Testis (tissue), 2 donors: Measurements from ENCODE around the gene PIN4.

ENCODE experiments used
- POLR2A ChIP-seq: fragments of 450-650 bp; IDR thresholded peaks from one replicate; pipeline ENCODE4 v1.6.1; 2017; ENCODE audit warnings: antibody characterized with exemption, mild to moderate bottlenecking, moderate library complexity
- TF ChIP-seq, protein P1 (sequence below), 3 experiments: fragments of 450-650 bp in 2 of 3; fragments of 200-600 bp in 1 of 3; sonication (generic) in 1 of 3; IDR thresholded peaks; one replicate each; pipeline ENCODE4 v1.5.1; 2016 to 2019; ENCODE audit warnings: antibody characterized with exemption in 3 of 3, mild to moderate bottlenecking in 2 of 3, moderate library complexity in 1 of 3

DNA sequence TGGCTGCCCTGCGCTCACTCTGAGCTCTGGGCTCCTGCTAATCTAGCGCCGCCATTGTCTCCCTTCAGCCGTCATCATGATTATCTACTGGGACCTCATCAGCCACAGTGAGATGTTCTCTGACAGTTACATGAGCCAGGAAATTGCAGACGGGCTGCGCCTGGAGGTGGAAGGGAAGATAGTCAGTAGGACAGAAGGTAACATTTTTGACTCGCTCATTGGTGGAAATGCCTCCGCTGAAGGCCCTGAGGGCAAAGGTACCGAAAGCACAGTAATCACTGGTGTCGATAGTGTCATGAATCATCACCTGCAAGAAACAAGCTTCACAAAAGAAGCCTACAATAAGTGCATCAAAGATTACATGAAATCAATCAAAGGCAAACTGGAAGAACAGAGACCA is 21.8 kb upstream of the PIN4 start:
- TF ChIP-seq, protein P1, sequence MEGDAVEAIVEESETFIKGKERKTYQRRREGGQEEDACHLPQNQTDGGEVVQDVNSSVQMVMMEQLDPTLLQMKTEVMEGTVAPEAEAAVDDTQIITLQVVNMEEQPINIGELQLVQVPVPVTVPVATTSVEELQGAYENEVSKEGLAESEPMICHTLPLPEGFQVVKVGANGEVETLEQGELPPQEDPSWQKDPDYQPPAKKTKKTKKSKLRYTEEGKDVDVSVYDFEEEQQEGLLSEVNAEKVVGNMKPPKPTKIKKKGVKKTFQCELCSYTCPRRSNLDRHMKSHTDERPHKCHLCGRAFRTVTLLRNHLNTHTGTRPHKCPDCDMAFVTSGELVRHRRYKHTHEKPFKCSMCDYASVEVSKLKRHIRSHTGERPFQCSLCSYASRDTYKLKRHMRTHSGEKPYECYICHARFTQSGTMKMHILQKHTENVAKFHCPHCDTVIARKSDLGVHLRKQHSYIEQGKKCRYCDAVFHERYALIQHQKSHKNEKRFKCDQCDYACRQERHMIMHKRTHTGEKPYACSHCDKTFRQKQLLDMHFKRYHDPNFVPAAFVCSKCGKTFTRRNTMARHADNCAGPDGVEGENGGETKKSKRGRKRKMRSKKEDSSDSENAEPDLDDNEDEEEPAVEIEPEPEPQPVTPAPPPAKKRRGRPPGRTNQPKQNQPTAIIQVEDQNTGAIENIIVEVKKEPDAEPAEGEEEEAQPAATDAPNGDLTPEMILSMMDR (IDR thresholded peaks at IDR 0.05), result no peak
- TF ChIP-seq POLR2A, result no peak
